ENCODE measurements around the gene AIFM2. TPM values are rescaled to one million over a fixed set of nuclear protein-coding genes. Genes with fewer than 3 reads are reported as not detected.
"Not testable (repeated sequence)": the region's sequence is repeated elsewhere in the genome, so short reads cannot be mapped to it uniquely, and the experiment has no call there.

Gene AIFM2
- total RNA-seq, 1 donor from 2014 or later, result 5.8 TPM

DNA sequence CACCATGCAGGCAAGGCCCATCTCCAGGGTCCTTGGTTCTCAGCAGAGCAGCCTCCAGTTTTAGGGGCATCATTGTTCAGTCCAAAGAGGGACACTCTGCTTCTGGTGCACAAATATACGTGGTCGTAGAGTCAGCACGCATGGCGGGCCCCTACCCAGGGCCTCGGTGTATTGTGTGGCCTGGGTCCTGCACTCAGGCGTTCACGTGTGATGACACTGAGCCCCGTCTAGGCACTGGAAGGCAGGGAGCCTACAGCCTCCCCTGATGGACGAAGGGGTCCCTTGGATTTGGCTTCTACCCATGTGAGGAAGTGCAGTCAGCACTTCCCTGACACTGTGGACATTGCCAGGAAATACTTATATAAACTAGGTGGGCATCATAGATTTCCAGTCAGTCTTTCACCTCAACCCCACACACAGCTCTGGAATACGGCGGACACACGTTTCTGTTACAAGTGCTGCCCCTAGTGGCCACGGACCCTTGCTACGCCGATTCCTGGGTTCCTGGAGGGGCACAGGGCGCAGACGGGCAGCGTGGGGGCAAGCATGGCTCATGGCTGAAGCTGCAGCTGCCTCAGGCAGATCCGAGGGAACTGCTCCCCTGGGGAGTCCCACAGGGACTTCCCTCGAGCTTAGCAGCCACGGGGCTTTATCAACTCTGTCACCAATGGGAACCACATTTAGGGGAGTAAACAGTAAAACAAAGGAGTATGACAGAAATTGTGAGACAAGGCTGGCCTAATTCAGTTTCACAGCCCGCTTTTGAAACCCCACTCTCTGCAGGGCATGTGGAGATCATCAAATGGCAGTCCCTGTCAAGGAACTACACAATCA lies 25.4 kb downstream of the AIFM2 start:
- no peak overlapping the region for H3K4me3 Mint-ChIP-seq
- no peak for DNase-seq (ENCODE audit: extremely low spot score, unreplicated experiment)
- H3K9me3 Mint-ChIP-seq, result no peaks in the 10 kb centered on the region

DNA sequence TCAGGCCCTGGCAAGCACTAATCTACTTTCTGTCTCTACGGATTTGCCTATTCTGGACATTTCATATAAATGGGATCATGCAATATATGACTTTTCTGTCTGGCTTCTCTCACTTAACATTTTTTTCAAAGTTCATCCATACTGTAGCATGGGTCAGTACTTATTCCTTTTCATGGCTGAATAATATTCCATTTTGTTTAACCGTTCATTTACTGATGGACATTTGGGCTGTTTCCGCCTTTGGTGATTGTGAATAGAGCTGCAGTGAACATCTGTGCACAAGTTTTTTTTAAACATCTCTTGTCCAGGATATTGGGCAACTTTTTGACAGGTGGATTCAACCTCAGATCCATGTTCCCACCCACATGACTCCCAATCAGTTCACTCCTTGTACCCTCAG lies 31.0 kb downstream of the AIFM2 start:
- Mint-ChIP-seq H3K9me3 (no peaks in the 10 kb centered on the region), H3K4me1 (ENCODE audit: unreplicated experiment) (peaks cover 15% of the 10 kb centered on the region), H3K27ac (no peak overlapping the region), H3K36me3 (peaks cover 64% of the 10 kb centered on the region), H3K4me3 (no peak overlapping the region), H3K27me3 (no peaks in the 10 kb centered on the region)
- DNase-seq (ENCODE audit: extremely low spot score, unreplicated experiment), result no peak
- TF ChIP-seq, protein P1, sequence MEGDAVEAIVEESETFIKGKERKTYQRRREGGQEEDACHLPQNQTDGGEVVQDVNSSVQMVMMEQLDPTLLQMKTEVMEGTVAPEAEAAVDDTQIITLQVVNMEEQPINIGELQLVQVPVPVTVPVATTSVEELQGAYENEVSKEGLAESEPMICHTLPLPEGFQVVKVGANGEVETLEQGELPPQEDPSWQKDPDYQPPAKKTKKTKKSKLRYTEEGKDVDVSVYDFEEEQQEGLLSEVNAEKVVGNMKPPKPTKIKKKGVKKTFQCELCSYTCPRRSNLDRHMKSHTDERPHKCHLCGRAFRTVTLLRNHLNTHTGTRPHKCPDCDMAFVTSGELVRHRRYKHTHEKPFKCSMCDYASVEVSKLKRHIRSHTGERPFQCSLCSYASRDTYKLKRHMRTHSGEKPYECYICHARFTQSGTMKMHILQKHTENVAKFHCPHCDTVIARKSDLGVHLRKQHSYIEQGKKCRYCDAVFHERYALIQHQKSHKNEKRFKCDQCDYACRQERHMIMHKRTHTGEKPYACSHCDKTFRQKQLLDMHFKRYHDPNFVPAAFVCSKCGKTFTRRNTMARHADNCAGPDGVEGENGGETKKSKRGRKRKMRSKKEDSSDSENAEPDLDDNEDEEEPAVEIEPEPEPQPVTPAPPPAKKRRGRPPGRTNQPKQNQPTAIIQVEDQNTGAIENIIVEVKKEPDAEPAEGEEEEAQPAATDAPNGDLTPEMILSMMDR (conservative IDR thresholded peaks at IDR 0.05), result no peak

More for the DNA sequence above, 25.4 kb downstream of the AIFM2 start:
- TF ChIP-seq, protein P1 (conservative IDR thresholded peaks at IDR 0.05), result peak; percentile 75
- H3K27ac Mint-ChIP-seq, result no peak overlapping the region
- no peaks in the 10 kb centered on the region for H3K27me3 Mint-ChIP-seq
- H3K4me1 Mint-ChIP-seq (ENCODE audit: unreplicated experiment), result peaks cover 19% of the 10 kb centered on the region
- H3K36me3 Mint-ChIP-seq, result peaks cover 34% of the 10 kb centered on the region

DNA sequence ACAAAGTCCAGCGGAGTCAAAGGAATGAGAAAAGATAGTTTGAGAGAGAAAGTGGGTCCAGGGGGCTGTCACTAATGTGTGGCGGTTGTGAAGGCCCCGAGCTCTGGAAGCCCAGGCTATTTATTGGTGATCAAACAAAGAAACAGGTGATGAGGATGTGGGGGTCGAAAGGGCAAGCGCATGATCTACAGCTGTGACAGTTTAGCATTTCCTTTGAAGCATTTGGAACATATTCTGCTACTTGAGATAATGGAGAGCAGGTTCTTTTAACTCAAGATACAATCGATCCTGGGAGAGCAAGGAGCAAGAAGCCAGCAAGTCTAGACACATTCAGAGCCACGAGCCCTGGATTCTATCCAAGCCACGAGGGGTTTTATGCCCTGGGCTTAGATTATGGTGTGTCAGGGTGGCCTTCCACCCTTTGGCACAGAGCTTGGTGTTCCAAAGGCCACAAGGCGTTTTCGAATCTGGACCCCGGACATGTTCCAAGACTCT lies 31.5 kb downstream of the AIFM2 start:
- H3K4me1 Mint-ChIP-seq (ENCODE audit: unreplicated experiment), result peaks cover 15% of the 10 kb centered on the region
- H3K27ac Mint-ChIP-seq; H3K9me3 Mint-ChIP-seq; DNase-seq (ENCODE audit: extremely low spot score, unreplicated experiment); H3K4me3 Mint-ChIP-seq; H3K27me3 Mint-ChIP-seq: not testable (repeated sequence)
- H3K36me3 Mint-ChIP-seq, result peaks cover 67% of the 10 kb centered on the region

DNA sequence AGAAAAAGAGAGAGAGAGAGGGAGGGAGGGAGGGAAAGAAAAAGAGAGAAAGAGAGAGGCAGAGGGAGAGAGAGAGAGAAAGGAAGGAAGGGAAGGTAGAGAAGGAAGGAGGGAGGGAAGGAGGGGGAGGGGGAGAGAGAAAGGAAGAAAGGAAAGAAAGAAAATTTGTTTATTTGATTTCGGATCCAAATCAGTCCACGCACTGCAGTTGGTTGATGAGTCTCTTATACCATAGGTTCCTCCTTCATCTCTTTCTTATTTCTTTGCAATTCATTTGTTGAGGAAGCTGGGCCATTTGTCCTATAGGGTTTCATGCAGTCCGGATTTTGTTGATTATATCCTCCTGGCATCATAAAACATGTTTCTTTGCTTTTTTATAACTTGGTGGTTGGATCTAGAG lies 34.4 kb downstream of the AIFM2 start:
- Mint-ChIP-seq H3K27ac (no peak overlapping the region), H3K27me3 (no peaks in the 10 kb centered on the region), H3K36me3 (peaks cover 69% of the 10 kb centered on the region), H3K4me3 (no peak overlapping the region), H3K4me1 (ENCODE audit: unreplicated experiment) (peaks cover 3% of the 10 kb centered on the region), H3K9me3 (no peaks in the 10 kb centered on the region)
- TF ChIP-seq, protein P1 (conservative IDR thresholded peaks at IDR 0.05), result no peak
- DNase-seq (ENCODE audit: extremely low spot score, unreplicated experiment), result no peak

DNA sequence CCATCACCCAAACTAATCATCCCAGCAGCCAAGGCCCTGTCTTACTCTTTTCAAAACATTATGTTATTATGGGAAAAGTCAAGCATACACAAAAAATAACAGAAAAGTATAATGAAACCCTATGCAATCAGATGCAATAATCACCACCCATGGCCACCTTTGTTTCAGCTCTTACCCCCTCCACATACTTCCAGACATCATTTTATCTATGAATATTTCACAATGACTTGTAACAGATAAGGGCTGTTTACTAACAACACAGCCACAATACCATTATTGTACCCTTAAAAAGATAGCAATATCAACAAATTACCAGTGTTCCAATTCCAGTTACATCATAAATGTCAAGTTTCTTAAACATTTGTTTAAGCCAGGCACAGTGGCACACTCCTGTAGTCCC lies 35.2 kb downstream of the AIFM2 start:
- TF ChIP-seq, protein P1 (conservative IDR thresholded peaks at IDR 0.05), result no peak
- no peak for DNase-seq (ENCODE audit: extremely low spot score, unreplicated experiment)
- Mint-ChIP-seq H3K9me3 (no peaks in the 10 kb centered on the region), H3K27me3 (no peaks in the 10 kb centered on the region), H3K4me1 (ENCODE audit: unreplicated experiment) (peaks cover 3% of the 10 kb centered on the region), H3K27ac (no peak overlapping the region), H3K4me3 (no peak overlapping the region), H3K36me3 (peaks cover 67% of the 10 kb centered on the region)

DNA sequence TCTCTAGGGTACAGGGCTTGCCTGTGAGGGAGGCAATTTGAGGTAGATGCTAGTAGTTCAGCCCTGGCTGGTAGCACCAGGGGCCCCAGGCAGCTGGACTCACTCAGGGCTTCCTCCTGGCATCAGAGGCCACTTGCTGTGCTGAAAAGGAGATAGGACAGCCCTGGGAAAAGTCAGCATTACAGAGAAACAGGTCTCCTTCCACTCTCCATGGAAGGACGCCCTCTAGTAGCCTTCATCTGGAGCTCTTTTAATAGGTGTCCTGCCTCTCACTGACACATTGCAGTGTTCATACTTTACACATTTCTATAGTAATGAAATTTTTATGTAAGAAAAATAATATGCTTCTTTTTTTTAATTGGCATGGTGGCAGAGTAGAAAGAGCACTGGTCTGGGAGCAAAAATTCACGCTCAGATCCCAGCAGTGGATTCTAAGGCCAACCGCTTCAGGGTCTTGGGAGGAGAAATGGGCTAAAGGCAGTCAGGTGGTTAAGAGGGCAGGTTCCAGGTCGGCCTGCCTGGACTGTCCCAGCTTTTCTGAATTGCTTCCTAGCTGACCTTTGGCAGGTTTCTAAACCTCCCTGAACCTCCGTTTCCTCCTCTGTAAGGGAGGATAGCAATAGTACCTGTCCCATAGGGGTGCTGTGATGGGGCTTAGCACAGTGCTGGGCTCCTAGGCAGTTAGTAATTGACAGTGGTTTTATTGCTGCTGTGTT lies 35.8 kb downstream of the AIFM2 start:
- TF ChIP-seq, protein P1 (conservative IDR thresholded peaks at IDR 0.05), result no peak
- Mint-ChIP-seq H3K27me3 (no peaks in the 10 kb centered on the region), H3K36me3 (peaks cover 66% of the 10 kb centered on the region), H3K4me3 (no peak overlapping the region), H3K9me3 (no peaks in the 10 kb centered on the region), H3K27ac (no peak overlapping the region), H3K4me1 (ENCODE audit: unreplicated experiment) (peaks cover 3% of the 10 kb centered on the region)
- DNase-seq (ENCODE audit: extremely low spot score, unreplicated experiment), result no peak

Measured in type B pancreatic cell (in vitro differentiated cells).